B cell (primary cell): Measurements from ENCODE around the gene SIGLEC5. TPM values are rescaled to one million over a fixed set of nuclear protein-coding genes. Genes with fewer than 3 reads are reported as not detected.
A peak's percentile ranks its signal among the peaks of the same experiment; 100 is the strongest.

Experiments
- ATAC-seq: fragments of 200-7000 bp; cut with Tn5 transposase; one replicate; pipeline ENCODE4 v1.10.0; 2021; ENCODE audit warnings: low read depth, mild to moderate bottlenecking, moderate number of reproducible peaks, moderate library complexity
- CTCF ChIA-PET: fragments of 350-600 bp; sonication (Branson Sonifier 250); formaldehyde crosslinking; loops from one replicate; lab custom pipeline; 2021; ENCODE audit warnings: antibody characterized with exemption, inconsistent platforms; lab: Charles Lee
- POLR2A ChIA-PET: fragments of 350-600 bp; sonication (Branson Sonifier 250); formaldehyde crosslinking; loops from one replicate; lab custom pipeline; 2021; ENCODE audit warnings: antibody characterized with exemption; lab: Charles Lee
- DNase-seq: peaks from one replicate; pipeline ENCODE4 v3.0.0; 2013
- H2AFZ ChIP-seq: 2 replicates; pipeline ENCODE4 v1.6.1; 2012; ENCODE audit warnings: mild to moderate bottlenecking, low read depth, low read length; ENCODE audit not compliant: insufficient read depth, poor library complexity, severe bottlenecking
- H3K27ac ChIP-seq, 2 donors: 1 replicate in 1 of 2; 2 replicates in 1 of 2; pipeline ENCODE4 v1.5.1; 2012 to 2013; ENCODE audit warnings: low read length in 2 of 2, mild to moderate bottlenecking in 2 of 2, moderate library complexity in 1 of 2
- H3K27me3 ChIP-seq, 4 experiments: fragments of 200-600 bp in 1 of 4; sonication (generic) in 1 of 4; replicated peaks in 1 of 4; 1 replicate in 2 of 4; 2 replicates in 2 of 4; pipeline versions ENCODE4 v1.6.1 to v1.7.0; 2013 to 2016; ENCODE audit warnings: low read length in 3 of 4, mild to moderate bottlenecking in 2 of 4, mixed read lengths in 1 of 4, moderate library complexity in 1 of 4; ENCODE audit not compliant: insufficient read depth in 4 of 4, control insufficient read depth in 3 of 4; ENCODE audit errors: control extremely low read depth in 1 of 4
- H3K36me3 ChIP-seq, 2 experiments: replicated peaks in 1 of 2; 1 replicate in 1 of 2; 2 replicates in 1 of 2; pipeline versions ENCODE4 v1.6.1 to v1.7.1; 2013; ENCODE audit warnings: low read length in 1 of 2; ENCODE audit not compliant: insufficient read depth in 2 of 2, control insufficient read depth in 1 of 2; ENCODE audit errors: control extremely low read depth in 1 of 2, extremely low read depth in 1 of 2
- H3K4me1 ChIP-seq, 2 donors: fragments of 200-600 bp in 1 of 2; sonication (generic) in 1 of 2; 1 replicate in 1 of 2; 2 replicates in 1 of 2; pipeline versions ENCODE4 v1.5.1 to v1.6.1; 2013 to 2017; ENCODE audit warnings: low read length in 2 of 2; ENCODE audit not compliant: control insufficient read depth in 2 of 2, insufficient read depth in 2 of 2
- H3K4me2 ChIP-seq: replicated peaks from 2 replicates; pipeline ENCODE3; 2012; ENCODE audit warnings: mild to moderate bottlenecking, low read depth, low read length; ENCODE audit not compliant: poor library complexity, severe bottlenecking
- H3K4me3 ChIP-seq, 5 experiments: fragments of 200-600 bp in 1 of 5; sonication (generic) in 1 of 5; 1 replicate in 3 of 5; 2 replicates in 2 of 5; pipeline versions ENCODE4 v1.5.1 to v1.7.0; 2011 to 2016; ENCODE audit warnings: low read length in 4 of 5, mild to moderate bottlenecking in 4 of 5, low read depth in 2 of 5, control low read depth in 1 of 5, moderate library complexity in 1 of 5; ENCODE audit not compliant: insufficient read depth in 1 of 5; ENCODE audit errors: control extremely low read depth in 1 of 5, extremely low read depth in 1 of 5
- H3K79me2 ChIP-seq: fragments of 200-600 bp; sonication (generic); one replicate; pipeline ENCODE4 v1.6.0; 2016; ENCODE audit warnings: low read length; ENCODE audit not compliant: control insufficient read depth, insufficient read depth
- H3K9ac ChIP-seq: fragments of 200-600 bp; sonication (generic); 2 replicates; pipeline ENCODE4 v1.6.1; 2017; ENCODE audit warnings: mild to moderate bottlenecking, low read length, moderate library complexity
- H3K9me3 ChIP-seq, 3 donors: one replicate each; pipeline versions ENCODE4 v1.6.1 to v1.7.1; 2013; ENCODE audit warnings: low read length in 2 of 3; ENCODE audit not compliant: control insufficient read depth in 2 of 3, insufficient read depth in 1 of 3; ENCODE audit errors: control extremely low read depth in 1 of 3
- H4K20me1 ChIP-seq: 2 replicates; pipeline ENCODE4 v1.6.0; 2012; ENCODE audit warnings: mild to moderate bottlenecking, low read length; ENCODE audit not compliant: insufficient read depth, control insufficient read depth, poor library complexity, severe bottlenecking
- H3K27ac Mint-ChIP-seq: one replicate; pipeline ENCODE4 v1.8.0; 2021; ENCODE audit warnings: mixed read lengths
- H3K27me3 Mint-ChIP-seq: one replicate; pipeline ENCODE4 v1.8.0; 2021; ENCODE audit warnings: mixed read lengths
- H3K4me1 Mint-ChIP-seq: one replicate; pipeline ENCODE4 v1.8.0; 2021; ENCODE audit warnings: mixed read lengths
- H3K4me3 Mint-ChIP-seq: one replicate; pipeline ENCODE4 v1.8.0; 2021; ENCODE audit warnings: mixed read lengths
- H3K9me3 Mint-ChIP-seq: one replicate; pipeline ENCODE4 v1.8.0; 2022; ENCODE audit warnings: mixed read lengths; ENCODE audit not compliant: insufficient read depth
- CTCF ChIP-seq: fragments of 200-600 bp; IDR thresholded peaks from one replicate; pipeline ENCODE4 v1.8.0; 2022; ENCODE audit warnings: antibody characterized with exemption, mild to moderate bottlenecking
- EZH2 ChIP-seq: IDR thresholded peaks from 2 replicates; pipeline ENCODE4 v1.6.1; 2012; ENCODE audit warnings: borderline replicate concordance, low read depth, mild to moderate bottlenecking, moderate library complexity, low read length; ENCODE audit not compliant: insufficient read depth, poor library complexity, severe bottlenecking
- WGBS: methylation state at CpG from one replicate; pipeline ENCODE4 v1.1.5; 2013; ENCODE audit warnings: missing lambda C conversion rate; ENCODE audit not compliant: insufficient coverage; 5-methylcytosine and 5-hydroxymethylcytosine counted together
- intact Hi-C: fragments of 100-400 bp; cut with micrococcal nuclease; formaldehyde crosslinking; loops from one replicate; pipeline ENCODE4 v1.10.0; 2022
- polyA plus RNA-seq: library from polyadenylated mRNA; depleted of rRNA; stranded (reverse); fragments of >200 nt; gene quantifications from 2 replicates; pipeline ENCODE4 v1.2.3, GENCODE V29; 2012
- total RNA-seq, 2 donors: library from RNA; stranded (reverse); fragments of 120-200 nt in 1 of 2; gene quantifications; 1 replicate in 1 of 2; 2 replicates in 1 of 2; pipeline versions ENCODE4 v1.2.3 to v1.2.4, GENCODE V29; 2013 to 2022

The SIGLEC5 gene
- total and polyA plus RNA-seq, 2 donors (not counting 1 experiment from before 2014, with no cell fraction given), result 0.84 TPM; not detected in 1

GRCh38 chr19:51593138-51593890, 36.9 kb downstream of the SIGLEC5 start:
- ChIA-PET CTCF (interaction anchor here (1.1 to 1.3 kb wide), 2 partner anchors 61 to 64 kb away, joined by 3 to 5 read pairs; no protein-coding TSS in a partner anchor), POLR2A (no interaction called here)
- no peak for TF ChIP-seq EZH2
- no peak for TF ChIP-seq CTCF
- Histone ChIP-seq H3K27me3 (no peaks in the 10 kb centered on the region), H3K27ac (no peak overlapping the region), H3K9ac (peak overlapping the region; percentile 89), H2AFZ (peak overlapping the region; percentile 96), H4K20me1 (no peaks in the 10 kb centered on the region), H3K79me2 (peaks cover 41% of the 10 kb centered on the region), H3K9me3 (peaks cover 2 to 5% (median 3%) of the 10 kb centered on the region in 3 donors), H3K4me2 (peak overlapping the region; percentile 94), H3K4me1 (peaks cover 16 to 21% of the 10 kb centered on the region in 2 donors), H3K36me3 (no peaks in the 10 kb centered on the region), H3K4me3 (peak overlapping the region; percentile 53 to 92 (median 88))
- H3K4me3 Mint-ChIP-seq, result peak overlapping the region; percentile 92
- H3K9me3 Mint-ChIP-seq, result no peaks in the 10 kb centered on the region
- WGBS, result 79% methylated on average over 6 of the region's 10 CpGs
- peaks cover 25% of the 10 kb centered on the region for H3K4me1 Mint-ChIP-seq
- intact Hi-C loops, result loop anchor here (5.0 kb wide), 1 partner anchor 1944 kb away; the partner anchor contains the start of gene ZNF331
- ATAC-seq (no peak), DNase-seq (no peak)
- no peaks in the 10 kb centered on the region for H3K27me3 Mint-ChIP-seq
- peak overlapping the region; percentile 84 for H3K27ac Mint-ChIP-seq

- no CpG with 5 or more reads among the region's 1 CpG for WGBS
- Histone ChIP-seq H3K27ac (no peak overlapping the region), H3K27me3 (no peaks in the 10 kb centered on the region), H3K4me2 (no peak overlapping the region), H3K4me3 (no peak overlapping the region), H3K9me3 (peaks cover 6 to 11% (median 9%) of the 10 kb centered on the region in 3 donors), H4K20me1 (no peaks in the 10 kb centered on the region), H3K4me1 (peaks cover 16 to 21% of the 10 kb centered on the region in 2 donors), H3K9ac (no peak overlapping the region), H2AFZ (no peak overlapping the region), H3K79me2 (peaks cover 35% of the 10 kb centered on the region), H3K36me3 (peaks cover 4 to 5% of the 10 kb centered on the region in 2 experiments)
- TF ChIP-seq CTCF (no peak), EZH2 (no peak)
- ChIA-PET CTCF (no interaction called here), POLR2A (no interaction called here)
- ATAC-seq (no peak), DNase-seq (no peak)
- Mint-ChIP-seq H3K4me1 (peaks cover 25% of the 10 kb centered on the region), H3K4me3 (peak overlapping the region; percentile 14), H3K27me3 (no peaks in the 10 kb centered on the region), H3K9me3 (no peaks in the 10 kb centered on the region), H3K27ac (no peak overlapping the region)
- intact Hi-C loops, result loop anchor here (5.0 kb wide), 1 partner anchor 1945 kb away; the partner anchor contains the start of gene ZNF331
These were observed 37.7 kb downstream of the SIGLEC5 start for GRCh38 chr19:51592521-51592920.
